GM12878 (cell line): ENCODE data around the gene MPRIP. TPM values are rescaled to one million over a fixed set of nuclear protein-coding genes. Genes with fewer than 3 reads are reported as not detected.

Source experiments
- ATAC-seq: fragments of 200-7000 bp; cut with Tn5 transposase; 3 replicates; pipeline ENCODE4 v1.9.1; 2020; ENCODE audit warnings: mild to moderate bottlenecking, moderate library complexity
- BruUV-seq: library from RNA; stranded (reverse); fragments of 400-500 nt; replicated peaks from 2 replicates; lab custom pipeline; 2021; lab: Mats Ljungman, UMichigan
- CTCF ChIA-PET: fragments of 300-600 bp; sonication (Branson Sonifier 250); formaldehyde crosslinking; extraction: SDS; loops from one replicate; lab custom pipeline; 2021; ENCODE audit warnings: inconsistent platforms; lab: Yijun Ruan, JAX
- POLR2A ChIA-PET: fragments of 350-600 bp; formaldehyde crosslinking; extraction: SDS; loops from one replicate; lab custom pipeline; 2021; ENCODE audit warnings: inconsistent platforms; lab: Charles Lee
- RAD21 ChIA-PET: fragments of 300-600 bp; sonication (Branson Sonifier 250); formaldehyde crosslinking; loops from one replicate; lab custom pipeline; 2023; ENCODE audit warnings: antibody characterized with exemption; ENCODE audit not compliant: unreplicated experiment; lab: Charles Lee
- SMC1A ChIA-PET: fragments of 300-600 bp; sonication (Branson Sonifier 250); formaldehyde crosslinking; loops from one replicate; lab custom pipeline; 2023; ENCODE audit not compliant: unreplicated experiment, uncharacterized antibody; lab: Charles Lee
- DNase-seq: peaks from one replicate; pipeline ENCODE4 v3.0.0-alpha.2; 2011; ENCODE audit warnings: low read depth, low spot score
- FAIRE-seq: peaks from 3 replicates; lab custom pipeline; 2011; peaks lifted over from hg19 to GRCh38; lab: Jason Lieb, UNC
- H2AFZ ChIP-seq: 2 replicates; pipeline ENCODE4 v1.6.0; 2011; ENCODE audit warnings: low read depth, low read length, control low read depth; ENCODE audit not compliant: control insufficient read depth
- H3K27ac ChIP-seq: 2 replicates; pipeline ENCODE4 v1.5.1; 2011; ENCODE audit warnings: control low read depth; ENCODE audit not compliant: control insufficient read depth, insufficient read depth
- H3K27me3 ChIP-seq, 2 experiments: replicated peaks in 1 of 2; 2 replicates each; pipeline versions ENCODE4 v1.6.0 to v1.6.1; 2011; ENCODE audit warnings: low read length in 1 of 2; ENCODE audit not compliant: control insufficient read depth in 2 of 2, insufficient read depth in 2 of 2
- H3K36me3 ChIP-seq, 2 experiments: 2 replicates each; pipeline ENCODE4 v1.5.1; 2011; ENCODE audit warnings: low read length in 1 of 2; ENCODE audit not compliant: control insufficient read depth in 2 of 2, insufficient read depth in 2 of 2
- H3K4me1 ChIP-seq: 2 replicates; pipeline ENCODE4 v1.6.1; 2011; ENCODE audit warnings: mild to moderate bottlenecking, low read length, moderate library complexity, mixed read lengths; ENCODE audit not compliant: control insufficient read depth, insufficient read depth
- H3K4me2 ChIP-seq: 2 replicates; pipeline ENCODE4 v1.6.0; 2011; ENCODE audit warnings: control low read depth; ENCODE audit not compliant: control insufficient read depth, insufficient read depth
- H3K4me3 ChIP-seq: fragments of 200-600 bp; sonication (generic); 2 replicates; pipeline ENCODE4 v1.5.1; 2016
- H3K79me2 ChIP-seq: 2 replicates; pipeline ENCODE4 v1.6.0; 2011; ENCODE audit warnings: low read length; ENCODE audit not compliant: control insufficient read depth, insufficient read depth
- H3K9ac ChIP-seq: 2 replicates; pipeline ENCODE4 v1.8.0; 2011; ENCODE audit warnings: low read length, control low read depth, mixed read lengths; ENCODE audit not compliant: control insufficient read depth, insufficient read depth
- H3K9me3 ChIP-seq: replicated peaks from 3 replicates; pipeline ENCODE4 v1.5.1; 2011; ENCODE audit warnings: mild to moderate bottlenecking, low read length; ENCODE audit not compliant: control insufficient read depth, insufficient read depth
- H4K20me1 ChIP-seq: 2 replicates; pipeline ENCODE4 v1.6.0; 2011; ENCODE audit not compliant: control insufficient read depth, insufficient read depth
- CBX5 ChIP-seq: sonication (generic); IDR thresholded peaks from 2 replicates; pipeline ENCODE4 v1.6.1; 2016; ENCODE audit warnings: low read depth, moderate library complexity, mild to moderate bottlenecking, inconsistent platforms
- ETV6 ChIP-seq, 2 experiments: fragments of 450-650 bp in 1 of 2; IDR thresholded peaks in 1 of 2; conservative IDR thresholded peaks in 1 of 2; 2 replicates each; pipeline ENCODE4 v1.6.1; 2014; ENCODE audit warnings: antibody characterized with exemption in 1 of 2, borderline replicate concordance in 1 of 2, low read depth in 1 of 2, mild to moderate bottlenecking in 1 of 2, moderate library complexity in 1 of 2
- FOXK2 ChIP-seq: fragments of 450-650 bp; IDR thresholded peaks from 2 replicates; pipeline ENCODE4 v1.6.1; 2017; ENCODE audit warnings: mild to moderate bottlenecking, moderate library complexity
- JUND ChIP-seq: IDR thresholded peaks from 2 replicates; pipeline ENCODE4 v1.6.1; 2012; ENCODE audit warnings: low read depth, mild to moderate bottlenecking, low read length, improper control_type of control experiment, moderate library complexity
- MTA3 ChIP-seq: IDR thresholded peaks from 2 replicates; pipeline ENCODE4 v1.6.1; 2012; ENCODE audit warnings: low read length, inconsistent platforms, borderline replicate concordance
- NFXL1 ChIP-seq: fragments of 450-650 bp; IDR thresholded peaks from 2 replicates; pipeline ENCODE4 v1.6.1; 2017; ENCODE audit warnings: antibody characterized with exemption, mild to moderate bottlenecking, borderline replicate concordance
- NR2C2 ChIP-seq: IDR thresholded peaks from 2 replicates; pipeline ENCODE4 v1.6.1; 2011; ENCODE audit warnings: borderline replicate concordance, low read depth; ENCODE audit not compliant: control insufficient read depth, insufficient read length
- NR2F1 ChIP-seq: fragments of 450-650 bp; conservative IDR thresholded peaks from 2 replicates; pipeline ENCODE4 v1.6.1; 2017; ENCODE audit warnings: mild to moderate bottlenecking
- PKNOX1 ChIP-seq: fragments of 450-650 bp; IDR thresholded peaks from 2 replicates; pipeline ENCODE4 v1.6.1; 2016; ENCODE audit warnings: mild to moderate bottlenecking
- RB1 ChIP-seq: fragments of 450-650 bp; formaldehyde crosslinking; IDR thresholded peaks from 2 replicates; pipeline ENCODE4 v1.6.1; 2017; ENCODE audit warnings: mild to moderate bottlenecking, borderline replicate concordance
- RBBP5 ChIP-seq: fragments of 200-600 bp; sonication (generic); conservative IDR thresholded peaks from 2 replicates; pipeline ENCODE4 v1.6.1; 2016
- SREBF2 ChIP-seq: IDR thresholded peaks from 2 replicates; pipeline ENCODE4 v1.6.1; 2012; ENCODE audit warnings: mild to moderate bottlenecking, low read length
- ZNF384 ChIP-seq: IDR thresholded peaks from 2 replicates; pipeline ENCODE4 v1.6.1; 2012; ENCODE audit warnings: low read depth, mild to moderate bottlenecking, low read length, improper control_type of control experiment, borderline replicate concordance
- WGBS: methylation state at CpG from one replicate; pipeline ENCODE4 v1.1.6; 2016; ENCODE audit warnings: low lambda C conversion rate; ENCODE audit not compliant: insufficient replicate concordance, insufficient coverage; ENCODE audit errors: missing lambda C conversion rate; 5-methylcytosine and 5-hydroxymethylcytosine counted together
- in situ Hi-C: fragments of 300-500 bp; cut with MboI; formaldehyde crosslinking; loops from 9 replicates; pipeline ENCODE4 v1.14.3; 2018; ENCODE audit warnings: mixed read lengths
- intact Hi-C: fragments of 100-400 bp; cut with micrococcal nuclease; formaldehyde crosslinking; loops from one replicate; pipeline ENCODE4 v1.14.2; 2022; ENCODE audit not compliant: unreplicated experiment
- polyA plus RNA-seq, 11 experiments: library from polyadenylated mRNA; depleted of rRNA in 4 of 11; unstranded in 6 of 11; stranded (reverse) in 5 of 11; fragments of >200 nt; fragmentation: Nextera tagmentation in 4 of 11; fragmentation: Illumina TruSeq in 1 of 11; extraction: Ambion mirVana in 4 of 11; extraction: Trizol in 1 of 11; gene quantifications; 1 replicate in 1 of 11; 2 replicates in 10 of 11; pipeline versions ENCODE4 v1.2.1 to v1.2.3, GENCODE V29; 2011 to 2016; ENCODE audit warnings: inconsistent platforms in 2 of 11, missing spikeins in 2 of 11, low read depth in 1 of 11
- total RNA-seq, 4 experiments: library from RNA; depleted of rRNA in 3 of 4; stranded (reverse); fragments of >200 nt in 3 of 4; fragmentation: Illumina TruSeq in 1 of 4; extraction: Trizol in 1 of 4; gene quantifications; 2 replicates each; pipeline versions ENCODE4 v1.2.1 to v1.2.3, GENCODE V29; 2013 to 2021

Gene MPRIP
- total and polyA plus RNA-seq, 10 of the 15 experiments (the other 5 are each of a cell fraction or from before 2014, with no cell fraction given) = 16.5 to 168 (median 71.7) TPM

- no peaks in the 10 kb centered on the region for H3K27me3 ChIP-seq
- no peak overlapping the region for H3K4me3 ChIP-seq
- POLR2A ChIA-PET = no interaction called here
- no peak overlapping the region for H3K4me2 ChIP-seq
- no peak overlapping the region for H2AFZ ChIP-seq
- no peaks in the 10 kb centered on the region for H3K9me3 ChIP-seq
- H4K20me1 ChIP-seq = no peaks in the 10 kb centered on the region
- no peak for DNase-seq
- H3K27ac ChIP-seq = no peak overlapping the region
- H3K9ac ChIP-seq = no peak overlapping the region
- SMC1A ChIA-PET = interaction anchor here (0.6 to 1.6 kb wide), 2 partner anchors 9 to 200 kb away, joined by 3 to 4 read pairs; no protein-coding TSS in a partner anchor
- intact Hi-C loops (no loop called here), in situ Hi-C loops (no loop called here)
- no peak for ATAC-seq
- H3K4me1 ChIP-seq = no peaks in the 10 kb centered on the region
- no peak for FAIRE-seq
- RAD21 ChIA-PET = no interaction called here
- H3K79me2 ChIP-seq = no peaks in the 10 kb centered on the region
- CTCF ChIA-PET = no interaction called here
- 100% methylated on average over 4 of the region's 4 CpGs for WGBS
- H3K36me3 ChIP-seq = peaks cover 8 to 34% of the 10 kb centered on the region in 2 experiments; a peak in 3 of 4 replicates
- no TSS peak for BruUV-seq
- TF ChIP-seq NFXL1 (no peak), JUND (no peak), ZNF384 (no peak), FOXK2 (no peak), NR2C2 (no peak)
Measured at GRCh38 chr17:17169396-17169795, 127.1 kb downstream of the MPRIP start.

- in situ Hi-C loops = no loop called here
- Histone ChIP-seq H3K4me3 (no peak overlapping the region), H3K4me1 (no peaks in the 10 kb centered on the region), H3K36me3 (peaks cover 10 to 31% of the 10 kb centered on the region in 2 experiments; a peak in 3 of 4 replicates), H3K27me3 (no peaks in the 10 kb centered on the region), H3K9ac (no peak overlapping the region), H3K79me2 (no peaks in the 10 kb centered on the region), H2AFZ (no peak overlapping the region), H3K27ac (no peak overlapping the region), H3K9me3 (no peaks in the 10 kb centered on the region), H4K20me1 (no peaks in the 10 kb centered on the region), H3K4me2 (no peak overlapping the region)
- ChIA-PET RAD21 (no interaction called here), POLR2A (no interaction called here), SMC1A (no interaction called here), CTCF (no interaction called here)
- DNase-seq (no peak), ATAC-seq (no peak), FAIRE-seq (no peak)
- TF ChIP-seq PKNOX1 (no peak), CBX5 (no peak), NR2F1 (no peak), SREBF2 (no peak), RBBP5 (no peak), NFXL1 (no peak), FOXK2 (no peak), ETV6 (conservative IDR thresholded peaks at IDR 0.05 in 1 of 2, IDR thresholded peaks at IDR 0.05 in 1 of 2; ENCODE audit: borderline replicate concordance in 1 of 2, low read depth in 1 of 2) (no peak), NR2C2 (no peak), RB1 (no peak), MTA3 (no peak)
- no TSS peak for BruUV-seq
- intact Hi-C loops = no loop called here
- WGBS = 71% methylated on average over 9 of the region's 9 CpGs
Measured at GRCh38 chr17:17170346-17170985, 128.2 kb downstream of the MPRIP start.
